HAP-1 (cell line): Measurements from ENCODE around the gene PEX16.

Experiments used
- DNase-seq, 2 experiments: peaks; one replicate each; pipeline ENCODE4 v3.0.0-alpha.2; 2016 to 2020; ENCODE audit warnings: low spot score in 2 of 2
- H3K27me3 ChIP-seq: fragments of 250-450 bp; sonication (Bioruptor Pico); 2 replicates; pipeline ENCODE4 v1.5.1; 2020; ENCODE audit warnings: low read depth, mild to moderate bottlenecking, moderate library complexity
- H3K36me3 ChIP-seq: fragments of 250-450 bp; sonication (Bioruptor Pico); replicated peaks from 2 replicates; pipeline ENCODE4 v1.5.1; 2020; ENCODE audit warnings: mild to moderate bottlenecking
- H3K4me1 ChIP-seq: fragments of 250-450 bp; sonication (Bioruptor Pico); 2 replicates; pipeline ENCODE4 v1.5.1; 2020; ENCODE audit warnings: mild to moderate bottlenecking
- H3K4me3 ChIP-seq: fragments of 250-450 bp; sonication (Bioruptor Pico); 2 replicates; pipeline ENCODE4 v1.5.1; 2020; ENCODE audit warnings: mild to moderate bottlenecking, moderate library complexity
- H3K9me3 ChIP-seq: fragments of 250-450 bp; sonication (Bioruptor Pico); 2 replicates; pipeline ENCODE4 v1.5.1; 2020; ENCODE audit warnings: mild to moderate bottlenecking, moderate library complexity
- in situ Hi-C: fragments of 300-500 bp; cut with MboI; formaldehyde crosslinking; loops from 3 replicates; pipeline ENCODE4 v1.14.3; 2020; ENCODE audit warnings: low sequenced_read_pairs, inconsistent platforms, mixed read lengths

PEX16 gene

GRCh38 chr11:45880772-45881570 lies 36.7 kb downstream of the PEX16 start:
- no peak for DNase-seq
- in situ Hi-C loops: no loop called here
- H3K36me3 ChIP-seq: peaks cover 13% of the 10 kb centered on the region

GRCh38 chr11:45879803-45880686 lies 37.6 kb downstream of the PEX16 start:
- Histone ChIP-seq H3K36me3 (peaks cover 13% of the 10 kb centered on the region), H3K27me3 (no peaks in the 10 kb centered on the region), H3K4me3 (no peak overlapping the region), H3K4me1 (peaks cover 6% of the 10 kb centered on the region), H3K9me3 (no peaks in the 10 kb centered on the region)
- in situ Hi-C loops: no loop called here
- DNase-seq: no peak

More at GRCh38 chr11:45880772-45881570, 36.7 kb downstream of the PEX16 start:
- Histone ChIP-seq H3K27me3 (no peaks in the 10 kb centered on the region), H3K9me3 (no peaks in the 10 kb centered on the region), H3K4me3 (no peak overlapping the region), H3K4me1 (peaks cover 4% of the 10 kb centered on the region)

- peaks cover 21% of the 10 kb centered on the region for H3K36me3 ChIP-seq
- no peak for DNase-seq
- no peaks in the 10 kb centered on the region for H3K27me3 ChIP-seq
- in situ Hi-C loops: no loop called here
- H3K4me1 ChIP-seq: peaks cover 6% of the 10 kb centered on the region
- H3K4me3 ChIP-seq: no peak overlapping the region
- no peaks in the 10 kb centered on the region for H3K9me3 ChIP-seq
Observed at GRCh38 chr11:45877845-45878244, 39.8 kb downstream of the PEX16 start.

GRCh38 chr11:45877221-45877620 lies 40.5 kb downstream of the PEX16 start:
- DNase-seq: no peak
- Histone ChIP-seq H3K9me3 (no peaks in the 10 kb centered on the region), H3K27me3 (no peaks in the 10 kb centered on the region), H3K4me3 (no peak overlapping the region), H3K4me1 (peaks cover 6% of the 10 kb centered on the region), H3K36me3 (peaks cover 27% of the 10 kb centered on the region)
- in situ Hi-C loops: no loop called here

DNA sequence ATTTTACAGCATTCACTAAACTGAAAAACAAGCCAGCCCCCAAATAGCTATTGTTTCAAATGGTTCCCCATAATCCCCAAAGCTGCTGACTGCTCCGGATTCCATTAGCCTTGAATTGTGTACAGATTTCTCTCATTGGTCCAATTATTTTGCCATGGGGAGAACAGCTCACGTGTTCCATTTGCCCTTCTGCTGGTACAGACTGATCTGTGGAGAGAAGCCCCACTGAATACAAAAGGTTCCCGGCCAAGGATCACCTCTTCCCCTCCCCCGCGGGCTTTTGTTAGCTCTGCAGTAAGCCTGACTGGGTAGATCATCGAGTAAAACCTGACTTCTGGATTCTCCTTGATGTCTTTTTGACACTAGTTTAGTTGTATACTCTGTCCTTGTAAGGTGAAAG lies 41.3 kb downstream of the PEX16 start:
- DNase-seq: peak in 1 of 2 experiments; percentile 64
- Histone ChIP-seq H3K36me3 (peaks cover 27% of the 10 kb centered on the region), H3K9me3 (no peaks in the 10 kb centered on the region), H3K4me3 (no peak overlapping the region), H3K4me1 (peaks cover 6% of the 10 kb centered on the region), H3K27me3 (no peaks in the 10 kb centered on the region)
- in situ Hi-C loops: no loop called here

DNA sequence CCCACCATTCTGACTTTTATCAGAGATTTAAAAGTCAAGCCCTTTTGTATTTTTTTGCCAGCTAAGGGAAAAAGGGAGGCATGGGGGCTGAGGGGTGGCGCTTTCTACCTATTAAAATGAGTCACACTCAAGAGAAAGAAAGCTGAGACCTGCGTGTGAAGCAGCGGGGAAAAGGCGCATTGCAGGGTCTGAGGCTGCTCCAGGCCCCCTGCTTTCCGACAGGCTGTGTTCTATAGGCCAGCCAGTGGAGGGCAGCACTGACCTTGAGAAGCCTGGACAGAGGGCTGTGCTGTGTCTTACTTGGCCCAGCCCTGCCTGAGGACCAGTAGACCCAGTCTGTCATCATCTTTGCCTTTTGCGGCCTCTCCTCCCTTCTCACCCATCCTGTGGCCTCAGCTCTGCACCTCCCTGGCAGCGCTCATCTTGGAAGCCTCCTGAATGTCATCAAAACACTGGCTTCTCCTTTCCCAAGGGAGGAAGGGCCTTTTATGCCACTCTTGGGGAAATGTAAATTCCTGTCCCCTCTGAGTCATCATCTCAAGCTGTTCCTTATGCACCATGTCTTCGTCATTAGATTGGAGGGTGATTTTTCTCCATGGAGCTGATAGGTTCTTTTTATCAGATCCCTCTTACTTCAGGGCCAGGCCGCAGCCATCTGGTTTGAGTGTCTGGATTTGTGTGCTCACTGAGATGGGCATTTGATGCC lies 44.9 kb downstream of the PEX16 start:
- Histone ChIP-seq H3K4me1 (peaks cover 6% of the 10 kb centered on the region), H3K9me3 (no peaks in the 10 kb centered on the region), H3K27me3 (no peaks in the 10 kb centered on the region), H3K36me3 (peaks cover 46% of the 10 kb centered on the region), H3K4me3 (no peak overlapping the region)
- peak; percentile 38 to 76 for DNase-seq
- in situ Hi-C loops: no loop called here

GRCh38 chr11:45871638-45872037 lies 46.0 kb downstream of the PEX16 start:
- no peak for DNase-seq
- Histone ChIP-seq H3K9me3 (no peaks in the 10 kb centered on the region), H3K27me3 (no peaks in the 10 kb centered on the region), H3K4me1 (peaks cover 6% of the 10 kb centered on the region), H3K36me3 (peaks cover 42% of the 10 kb centered on the region), H3K4me3 (no peak overlapping the region)
- in situ Hi-C loops: no loop called here

DNA sequence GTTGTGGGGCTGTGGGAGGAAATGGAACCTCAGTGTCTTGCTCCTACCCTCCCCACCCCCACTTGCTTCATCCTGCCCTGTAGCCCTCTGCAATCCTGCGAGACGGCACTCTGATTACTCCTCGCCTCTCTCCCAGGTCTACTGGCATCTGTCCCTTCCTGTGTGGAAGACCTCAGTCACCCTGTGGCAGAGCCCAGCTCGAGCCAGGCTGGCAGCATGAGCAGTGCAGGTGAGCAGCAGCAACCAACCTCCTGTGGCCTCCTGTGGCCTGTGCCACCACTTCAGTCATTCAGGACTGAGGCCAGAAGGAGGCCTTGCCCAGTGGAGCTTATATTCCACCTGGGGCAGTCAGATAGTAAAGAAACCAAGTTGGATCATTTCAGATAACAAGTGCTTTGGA lies 47.0 kb downstream of the PEX16 start:
- Histone ChIP-seq H3K4me1 (no peaks in the 10 kb centered on the region), H3K9me3 (no peaks in the 10 kb centered on the region), H3K4me3 (no peak overlapping the region), H3K36me3 (peaks cover 42% of the 10 kb centered on the region), H3K27me3 (no peaks in the 10 kb centered on the region)
- no peak for DNase-seq
- in situ Hi-C loops: no loop called here

GRCh38 chr11:45869551-45869950 lies 48.1 kb downstream of the PEX16 start:
- Histone ChIP-seq H3K9me3 (no peaks in the 10 kb centered on the region), H3K4me3 (no peak overlapping the region), H3K27me3 (no peaks in the 10 kb centered on the region), H3K36me3 (peaks cover 42% of the 10 kb centered on the region), H3K4me1 (no peaks in the 10 kb centered on the region)
- DNase-seq: no peak
- in situ Hi-C loops: no loop called here

GRCh38 chr11:45864041-45864440 lies 53.6 kb downstream of the PEX16 start:
- Histone ChIP-seq H3K4me3 (no peak overlapping the region), H3K4me1 (no peaks in the 10 kb centered on the region), H3K36me3 (peaks cover 27% of the 10 kb centered on the region), H3K9me3 (no peaks in the 10 kb centered on the region), H3K27me3 (no peaks in the 10 kb centered on the region)
- DNase-seq: no peak
- in situ Hi-C loops: no loop called here

DNA sequence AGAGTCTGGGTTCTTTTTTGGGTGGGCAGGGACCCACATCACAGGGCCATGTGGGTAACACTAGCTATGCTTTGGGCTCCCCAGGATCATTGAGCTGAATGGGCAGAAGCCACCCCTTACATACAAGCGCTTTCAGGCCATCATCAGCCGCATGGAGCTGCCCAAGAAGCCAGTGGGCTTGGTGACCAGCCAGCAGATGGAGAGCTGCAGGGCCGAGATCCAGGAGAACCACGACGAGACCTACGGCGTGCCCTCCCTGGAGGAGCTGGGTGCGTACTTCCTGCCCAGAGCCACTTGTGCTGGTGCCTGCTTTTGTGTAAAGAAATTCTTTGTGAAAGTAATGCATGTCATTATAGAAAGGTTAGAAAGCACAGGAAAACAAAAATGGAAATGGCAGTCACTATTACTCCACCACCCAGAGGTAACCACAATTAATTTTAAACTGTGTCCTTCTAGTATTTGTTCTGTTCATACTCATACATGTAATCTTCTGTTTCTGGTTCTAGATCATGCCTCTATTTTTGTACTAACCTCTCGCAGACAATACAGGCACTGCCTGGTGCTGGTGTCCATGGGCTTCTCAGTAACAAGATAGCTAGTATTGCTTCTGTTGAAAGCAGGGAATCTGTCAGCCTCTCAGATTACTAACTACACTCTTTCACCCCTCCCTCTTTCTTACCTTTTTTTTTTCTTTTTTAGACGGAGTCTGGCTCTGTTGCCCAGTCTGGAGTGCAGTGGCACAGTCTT lies 56.7 kb downstream of the PEX16 start:
- Histone ChIP-seq H3K27me3 (no peaks in the 10 kb centered on the region), H3K4me3 (no peak overlapping the region), H3K36me3 (peaks cover 37% of the 10 kb centered on the region), H3K9me3 (no peaks in the 10 kb centered on the region), H3K4me1 (no peaks in the 10 kb centered on the region)
- no peak for DNase-seq
- in situ Hi-C loops: no loop called here

DNA sequence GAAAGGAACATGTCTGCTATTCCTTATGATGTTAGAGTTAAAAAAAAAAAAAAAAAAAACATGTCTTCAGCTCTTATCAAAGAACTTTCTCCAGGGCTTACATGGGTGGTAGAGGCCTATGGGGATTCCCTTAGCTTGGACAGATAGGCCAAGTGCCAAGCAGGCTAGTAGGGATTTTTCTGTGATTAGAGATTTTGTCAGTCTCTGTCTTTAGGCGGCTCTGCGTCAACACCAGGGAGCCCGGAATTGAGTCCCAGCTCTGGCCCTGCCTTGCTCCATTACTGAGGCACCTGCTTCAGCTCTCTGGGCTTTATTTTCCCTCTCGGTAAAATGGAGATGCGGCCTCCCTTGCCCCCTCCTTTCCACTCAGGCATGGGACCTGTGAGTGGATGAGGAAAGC lies 57.3 kb downstream of the PEX16 start:
- Histone ChIP-seq H3K4me1 (no peaks in the 10 kb centered on the region), H3K27me3 (no peaks in the 10 kb centered on the region), H3K9me3 (no peaks in the 10 kb centered on the region), H3K36me3 (peaks cover 37% of the 10 kb centered on the region), H3K4me3 (no peak overlapping the region)
- in situ Hi-C loops: no loop called here
- DNase-seq: no peak
